ENCODE data around the gene TRIM4.
"Not testable (repeated sequence)": the region's sequence is repeated elsewhere in the genome, so short reads cannot be mapped to it uniquely, and the experiment has no call there.

The TRIM4 gene

GRCh38 chr7:99918959-99919813, at the start of gene TRIM4:
TSS of gene TRIM4 (minus strand) at chr7:99919530. CDS start at chr7:99919401, 129 bp downstream.
- H3K4me3 ChIP-seq (ENCODE audit: low read depth, low read length): peak within 1 kb of the TSS; percentile 67

GRCh38 chr7:99958564-99959227, 39.4 kb upstream of the TRIM4 start:
- no peak overlapping the region for H3K4me3 ChIP-seq (ENCODE audit: low read depth, low read length)

- no peak overlapping the region for H3K4me3 ChIP-seq (ENCODE audit: low read depth, low read length)
Measured at GRCh38 chr7:99955247-99955646, 35.9 kb upstream of the TRIM4 start.

GRCh38 chr7:99954643-99955042, 35.3 kb upstream of the TRIM4 start:
- not testable (repeated sequence) for H3K4me3 ChIP-seq (ENCODE audit: low read depth, low read length)

GRCh38 chr7:99953649-99954048, 34.3 kb upstream of the TRIM4 start:
- no peak overlapping the region for H3K4me3 ChIP-seq (ENCODE audit: low read depth, low read length)

GRCh38 chr7:99952649-99953048, 33.3 kb upstream of the TRIM4 start:
- H3K4me3 ChIP-seq (ENCODE audit: low read depth, low read length): not testable (repeated sequence)

- H3K4me3 ChIP-seq (ENCODE audit: low read depth, low read length): not testable (repeated sequence)
Measured at GRCh38 chr7:99950819-99951218, 31.5 kb upstream of the TRIM4 start.

GRCh38 chr7:99949645-99950228, 30.4 kb upstream of the TRIM4 start:
- no peak overlapping the region for H3K4me3 ChIP-seq (ENCODE audit: low read depth, low read length)

GRCh38 chr7:99947608-99948007, 28.3 kb upstream of the TRIM4 start:
- H3K4me3 ChIP-seq (ENCODE audit: low read depth, low read length): no peak overlapping the region

GRCh38 chr7:99944497-99945070, 25.3 kb upstream of the TRIM4 start:
- no peak overlapping the region for H3K4me3 ChIP-seq (ENCODE audit: low read depth, low read length)

- H3K4me3 ChIP-seq (ENCODE audit: low read depth, low read length): no peak overlapping the region
Measured at GRCh38 chr7:99943641-99944496, 24.5 kb upstream of the TRIM4 start.

GRCh38 chr7:99938296-99938695, 19.0 kb upstream of the TRIM4 start:
- no peak overlapping the region for H3K4me3 ChIP-seq (ENCODE audit: low read depth, low read length)

- not testable (repeated sequence) for H3K4me3 ChIP-seq (ENCODE audit: low read depth, low read length)
Measured at GRCh38 chr7:99935009-99935408, 15.7 kb upstream of the TRIM4 start.

GRCh38 chr7:99930376-99930775, 11.0 kb upstream of the TRIM4 start:
- no peak overlapping the region for H3K4me3 ChIP-seq (ENCODE audit: low read depth, low read length)

GRCh38 chr7:99929730-99930053, 10.4 kb upstream of the TRIM4 start:
- no peak overlapping the region for H3K4me3 ChIP-seq (ENCODE audit: low read depth, low read length)

GRCh38 chr7:99928994-99929729, 9.8 kb upstream of the TRIM4 start, which contains the start of gene GJC3:
TSS of gene GJC3 (minus strand) at chr7:99929620. CDS start at chr7:99929620, 0 bp downstream.
- H3K4me3 ChIP-seq (ENCODE audit: low read depth, low read length): peak within 1 kb of the TSS; percentile 34

GRCh38 chr7:99928188-99928587, 8.9 kb upstream of the TRIM4 start:
- H3K4me3 ChIP-seq (ENCODE audit: low read depth, low read length): no peak overlapping the region

GRCh38 chr7:99927536-99927935, 8.2 kb upstream of the TRIM4 start:
- H3K4me3 ChIP-seq (ENCODE audit: low read depth, low read length): no peak overlapping the region

- no peak overlapping the region for H3K4me3 ChIP-seq (ENCODE audit: low read depth, low read length)
Measured at GRCh38 chr7:99926321-99926720, 7.0 kb upstream of the TRIM4 start.

- no peak overlapping the region for H3K4me3 ChIP-seq (ENCODE audit: low read depth, low read length)
Measured at GRCh38 chr7:99923200-99923599, 3.9 kb upstream of the TRIM4 start.

Measured in iPS-11a (cell line).